ENCODE data around the gene ANO3. TPM values are rescaled to one million over a fixed set of nuclear protein-coding genes. Genes with fewer than 3 reads are reported as not detected.

ANO3 gene
- polyA plus RNA-seq, 3 donors = 3.3 to 4.7 (median 3.6) TPM

- no peak for DNase-seq
Observed at GRCh38 chr11:26706181-26706580, 374.3 kb downstream of the ANO3 start.

GRCh38 chr11:26708736-26709456 is 377.0 kb downstream of the ANO3 start:
- DNase-seq = no peak

- no peak for DNase-seq
Observed at GRCh38 chr11:26710489-26710888, 378.6 kb downstream of the ANO3 start.

GRCh38 chr11:26712497-26712896 is 380.6 kb downstream of the ANO3 start:
- no peak for DNase-seq

Other genes starting within 250 kb of the ANO3 start
- gene MUC15, start 240.1 kb downstream of the ANO3 start, polyA plus RNA-seq (ENCODE audit: insufficient read length in 3 of 3) = 1 to 10 TPM; 3.0 to 5.6 (median 3.1) TPM